Measurements from ENCODE around the gene RPL19.
"Not testable (repeated sequence)": the region's sequence is repeated elsewhere in the genome, so short reads cannot be mapped to it uniquely, and the experiment has no call there.

RPL19 gene

GRCh38 chr17:39225959-39226683, 26.0 kb downstream of the RPL19 start:
- DNase-seq = peak; percentile 76

- no peak for DNase-seq
Measured at GRCh38 chr17:39227364-39227919, 27.4 kb downstream of the RPL19 start.

DNA sequence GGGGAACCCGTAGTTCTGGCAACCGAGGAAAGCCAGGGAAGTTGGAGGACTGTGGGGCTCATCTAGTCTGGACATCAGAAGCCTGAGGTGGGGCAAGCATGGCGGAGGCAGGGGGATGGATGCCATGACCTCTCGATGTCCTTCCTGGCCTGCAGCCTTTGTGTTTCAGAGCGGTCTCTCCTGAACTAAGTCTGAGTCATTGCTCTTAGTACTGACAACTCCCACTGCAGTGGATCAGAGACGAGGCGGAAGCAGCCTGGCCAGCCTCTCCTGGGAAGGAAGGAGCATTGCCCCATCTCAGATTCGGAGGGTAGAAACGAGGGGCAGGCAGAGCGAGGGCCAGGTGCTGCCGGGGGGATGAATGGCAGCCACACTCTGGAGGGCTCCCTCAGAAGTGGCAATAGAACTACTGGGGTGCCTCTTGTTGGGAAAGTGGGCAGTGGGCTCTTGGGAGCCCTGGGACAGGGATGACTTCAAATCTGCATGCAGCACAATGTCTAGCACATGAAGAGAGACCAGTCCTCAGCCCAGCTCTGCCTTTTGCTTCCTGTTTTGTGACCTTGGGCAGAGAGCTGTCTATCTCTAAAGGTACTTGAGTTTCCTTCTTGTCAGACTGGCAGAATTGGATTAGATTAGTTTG, 29.3 kb downstream of the RPL19 start:
- no peak for DNase-seq

DNA sequence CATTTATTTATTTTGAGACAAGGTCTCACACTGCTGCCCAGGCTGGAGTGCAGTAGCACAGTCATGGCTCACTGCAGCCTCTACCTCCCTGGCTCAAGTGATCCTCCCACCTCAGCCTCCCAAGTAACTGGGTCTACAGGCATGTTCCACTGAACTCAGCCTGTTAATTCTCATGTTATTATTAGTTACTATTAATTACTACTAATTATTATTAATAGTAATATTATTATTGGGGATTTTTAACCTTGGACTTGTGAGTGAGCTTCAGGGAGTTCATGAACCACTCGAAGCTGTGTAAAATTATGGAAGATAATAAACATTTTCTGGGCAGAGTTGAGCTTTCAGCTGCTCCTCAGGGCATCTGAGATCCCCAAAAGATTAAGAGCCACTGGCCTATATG, 30.3 kb downstream of the RPL19 start:
- DNase-seq = no peak

GRCh38 chr17:39231091-39231561, 31.0 kb downstream of the RPL19 start:
- DNase-seq = no peak

GRCh38 chr17:39231591-39232551, 31.8 kb downstream of the RPL19 start:
- peak; percentile 44 for DNase-seq

GRCh38 chr17:39235555-39236449, 35.7 kb downstream of the RPL19 start:
- peak; percentile 58 for DNase-seq

- no peak for DNase-seq
Measured at GRCh38 chr17:39236450-39236927, 36.4 kb downstream of the RPL19 start.

GRCh38 chr17:39236981-39237441, 36.9 kb downstream of the RPL19 start:
- no peak for DNase-seq

DNA sequence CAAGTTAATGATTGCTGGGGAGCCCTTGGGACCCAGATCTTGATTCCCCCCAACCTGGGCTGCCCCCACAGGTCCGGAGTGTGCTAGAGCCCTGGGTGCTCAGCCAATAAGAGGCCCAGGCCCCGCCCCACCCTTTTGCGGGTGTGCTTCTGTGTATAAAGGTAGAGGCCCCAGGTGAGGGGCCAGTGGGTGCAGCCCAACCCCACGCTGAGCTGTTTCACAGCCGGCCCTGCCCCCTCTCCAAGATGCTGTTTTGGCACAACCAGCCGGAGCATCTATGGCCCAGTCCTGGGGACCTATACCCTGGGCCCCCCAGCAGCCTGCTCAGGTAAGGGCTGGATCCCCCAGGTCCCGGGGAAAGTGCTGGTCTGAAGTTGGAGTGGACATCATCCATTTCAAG, 37.5 kb downstream of the RPL19 start:
- DNase-seq = no peak

DNA sequence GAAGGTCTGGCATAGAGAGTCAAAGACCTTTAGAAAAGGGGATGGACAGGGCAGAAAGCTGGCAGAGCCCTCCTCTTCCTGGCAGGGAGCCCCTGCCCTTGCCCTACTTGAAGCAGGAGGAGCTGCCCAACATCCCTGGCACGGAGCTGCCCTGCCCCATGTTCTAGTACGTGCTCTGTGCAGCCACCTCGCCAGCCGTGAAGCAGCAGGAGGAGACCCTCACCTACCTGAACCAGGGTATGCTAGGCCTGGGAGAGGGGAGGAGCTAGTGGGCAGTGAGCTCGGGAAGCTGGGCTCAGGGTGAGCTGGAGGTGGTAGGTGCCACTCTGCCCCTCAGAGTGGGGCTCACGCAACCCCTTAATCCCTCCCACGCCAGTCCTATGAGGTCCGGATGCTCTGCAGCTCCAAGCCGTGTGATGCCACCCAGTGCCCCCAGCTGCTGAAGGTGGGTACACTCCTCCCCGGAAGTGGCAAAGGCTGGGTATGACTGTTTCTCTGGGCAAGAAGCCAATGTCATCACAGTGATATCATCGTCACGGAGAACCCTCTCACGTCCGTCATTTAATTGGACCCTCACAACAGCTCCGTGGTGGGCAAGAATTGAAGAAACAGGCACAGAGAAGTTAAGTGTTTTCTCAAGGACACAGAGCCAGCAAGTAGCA, 38.4 kb downstream of the RPL19 start:
- DNase-seq = peak; percentile 52

DNA sequence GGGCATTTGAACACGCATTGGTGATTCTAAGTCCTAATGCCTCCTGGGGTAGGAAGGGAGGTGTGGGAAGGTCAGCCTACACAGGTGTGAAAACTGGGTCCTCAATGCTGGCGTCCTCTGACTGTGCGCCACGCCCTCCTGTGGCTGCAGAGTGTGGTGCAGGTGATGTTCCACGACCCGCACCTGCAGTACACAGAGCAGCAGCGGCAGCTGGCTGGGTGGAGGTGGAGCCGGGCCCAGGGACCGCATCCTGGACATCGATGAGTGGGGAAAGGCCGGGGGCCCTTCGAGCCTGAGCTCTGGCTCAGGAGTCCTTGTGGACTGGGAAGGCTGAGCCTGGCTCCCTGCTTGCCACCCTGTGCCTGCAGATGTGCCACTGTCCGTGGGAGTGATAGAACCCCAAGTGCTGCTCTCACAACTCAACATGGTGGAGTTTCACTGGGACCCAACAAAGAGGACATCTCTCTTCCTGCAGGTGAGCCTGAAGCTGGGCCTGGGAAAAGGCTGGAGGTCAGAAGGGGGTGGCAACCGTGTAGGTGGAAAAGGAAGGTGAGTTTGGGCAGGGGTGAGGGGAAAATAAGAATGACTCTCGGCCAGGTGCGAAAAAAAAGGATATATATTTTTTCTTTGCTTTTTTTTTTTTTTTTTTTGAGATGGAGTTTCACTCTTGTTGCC, 39.7 kb downstream of the RPL19 start:
- peak; percentile 12 for DNase-seq

DNA sequence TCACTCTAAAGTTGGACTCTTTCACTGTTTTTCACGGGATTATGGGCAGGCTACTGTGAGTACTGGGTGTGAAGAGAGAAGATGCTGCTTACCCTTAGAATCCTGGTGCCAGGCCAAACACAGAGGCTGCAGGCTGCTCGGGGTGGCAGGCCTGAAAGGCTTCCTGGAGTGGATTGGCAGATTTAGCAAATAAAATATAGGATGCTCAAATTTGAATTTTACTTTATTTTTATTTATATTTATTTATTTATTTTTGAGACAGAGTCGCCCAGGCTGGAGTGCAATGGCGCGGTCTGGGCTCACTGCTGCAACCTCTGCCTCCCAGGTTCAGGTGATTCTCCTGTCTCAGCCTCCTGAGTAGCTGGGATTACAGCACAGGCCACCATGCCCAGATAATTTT, 40.5 kb downstream of the RPL19 start:
- DNase-seq = no peak

DNA sequence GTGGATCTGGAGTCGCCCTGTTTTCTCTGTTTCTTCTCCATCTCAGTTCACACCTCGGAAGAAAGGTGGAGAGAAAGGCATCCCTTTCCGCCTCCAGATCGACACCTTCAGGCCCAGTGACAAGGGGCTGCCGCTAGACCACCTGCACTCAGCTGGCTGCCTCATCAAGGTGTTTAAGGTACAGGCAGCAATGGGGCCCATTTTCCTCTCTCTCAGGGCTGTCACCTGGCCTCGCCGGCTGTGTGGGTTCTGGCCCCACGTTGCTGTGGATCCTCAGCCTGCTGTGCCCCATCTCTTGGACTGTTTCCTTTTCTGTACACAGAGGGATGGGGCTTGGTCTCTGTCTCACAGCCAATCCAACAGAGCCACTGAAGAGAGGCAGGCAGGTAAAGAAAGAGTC, 43.1 kb downstream of the RPL19 start:
- no peak for DNase-seq

DNA sequence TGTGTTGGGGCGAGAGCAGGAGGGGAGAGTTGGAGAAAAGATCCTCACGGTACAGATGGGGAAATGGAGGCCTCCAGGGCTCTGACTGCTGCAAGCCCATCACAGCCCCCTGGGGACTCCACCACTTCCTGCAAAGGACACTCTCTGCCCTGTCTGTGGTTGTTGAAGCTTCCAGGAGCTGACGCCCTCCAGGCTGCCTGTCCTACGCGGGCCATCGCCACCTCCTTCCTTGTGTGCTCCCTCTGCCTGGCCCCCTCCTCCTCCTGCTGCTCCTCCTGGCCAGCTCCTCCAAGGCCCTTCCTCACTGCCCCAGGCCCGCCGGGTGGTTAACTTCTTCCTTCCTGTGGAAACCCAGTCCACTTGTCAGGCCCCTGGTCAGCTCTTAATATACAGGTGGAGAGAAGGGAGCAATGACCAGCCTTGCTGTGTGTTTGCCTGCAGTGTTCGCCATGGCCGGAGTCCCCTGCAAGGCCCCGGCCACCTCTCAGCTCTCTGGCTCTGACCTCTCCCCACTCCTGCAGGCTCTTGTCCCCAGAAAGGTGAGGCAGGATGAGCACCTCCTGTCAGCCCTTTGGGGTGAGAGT, 44.0 kb downstream of the RPL19 start:
- DNase-seq = no peak

DNA sequence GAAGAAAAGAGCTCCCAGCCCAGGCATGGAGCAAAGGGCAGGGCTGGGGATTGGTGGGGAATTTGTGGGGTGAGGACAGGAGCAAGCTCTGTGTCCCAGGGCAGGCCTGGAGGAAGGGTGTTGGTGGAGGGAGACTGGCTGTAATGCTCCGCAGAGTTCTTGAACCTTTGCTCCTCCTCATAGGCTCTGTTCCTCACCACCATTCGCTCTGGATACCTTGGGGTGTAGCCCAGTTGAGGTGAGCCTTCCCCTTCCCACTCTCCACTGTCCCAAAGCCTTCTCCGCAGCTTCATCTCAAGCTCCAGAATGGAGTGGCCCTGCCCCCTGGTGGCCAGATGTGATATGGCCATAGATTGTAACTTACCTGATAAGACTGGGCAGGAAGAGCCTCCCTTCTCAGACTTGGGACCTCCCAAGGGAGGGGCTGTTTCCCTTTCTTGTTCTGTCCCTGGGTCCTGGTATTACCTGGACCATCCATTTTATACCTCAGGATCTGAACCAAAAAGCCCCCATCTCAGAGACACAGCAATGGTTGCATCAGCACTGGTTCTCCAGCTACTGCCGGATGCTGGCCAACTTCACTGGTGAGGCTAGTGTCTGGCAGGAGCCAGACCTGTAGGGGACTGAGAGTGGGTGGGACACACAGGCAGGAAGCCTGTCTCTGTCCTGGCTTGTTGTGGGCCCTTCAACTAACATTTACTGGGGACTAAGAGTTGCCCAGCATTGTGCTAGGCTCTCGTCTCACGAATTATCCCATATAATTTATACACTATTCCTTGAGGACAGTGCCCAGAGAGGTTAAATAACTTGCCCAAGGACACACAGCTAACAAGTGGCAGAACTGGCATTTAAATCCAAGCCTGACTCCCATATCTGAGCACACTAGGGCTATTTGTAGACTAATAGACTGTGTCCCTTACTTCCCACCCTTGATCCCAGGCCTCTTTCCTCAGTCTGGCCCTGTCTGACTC, 44.8 kb downstream of the RPL19 start:
- DNase-seq = peak; percentile 74

- no peak for DNase-seq
Measured at GRCh38 chr17:39246274-39246673, 46.2 kb downstream of the RPL19 start.

GRCh38 chr17:39250076-39250475, 50.0 kb downstream of the RPL19 start:
- not testable (repeated sequence) for DNase-seq

DNA sequence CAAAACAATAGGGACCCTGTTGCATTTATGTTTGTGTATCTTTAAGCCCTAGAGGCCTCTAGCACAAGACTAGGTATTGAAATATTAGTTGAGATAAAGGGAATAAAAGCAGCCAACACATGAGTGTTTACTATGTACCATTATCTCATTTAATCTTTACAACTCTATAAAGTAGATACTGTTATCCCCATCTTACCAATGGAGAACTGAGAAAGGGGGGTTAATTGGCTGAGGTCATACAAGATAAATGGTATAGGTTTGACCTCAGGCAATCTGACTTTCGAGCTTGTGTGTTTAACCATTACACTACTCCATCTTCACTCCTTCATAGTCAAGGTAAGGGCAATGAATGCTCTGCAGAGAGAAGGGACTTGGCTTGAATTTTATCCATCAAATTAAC, 51.9 kb downstream of the RPL19 start:
- no peak for DNase-seq
